Transverse colon (tissue), 4 donors: ENCODE data around the gene PRRX1. TPM values are rescaled to one million over a fixed set of nuclear protein-coding genes. Genes with fewer than 3 reads are reported as not detected.

Source experiments
- DNase-seq: peaks from one replicate; pipeline ENCODE4 v3.0.0-alpha.2; 2019
- H3K27ac ChIP-seq, 4 donors: fragments of 200-600 bp; sonication (generic); 2 replicates each; pipeline ENCODE4 v1.5.1; 2016 to 2018; ENCODE audit warnings: inconsistent platforms in 4 of 4
- H3K27me3 ChIP-seq: fragments of 200-600 bp; sonication (generic); 2 replicates; pipeline ENCODE4 v1.5.1; 2017; ENCODE audit warnings: inconsistent platforms
- H3K36me3 ChIP-seq, 4 donors: fragments of 200-600 bp; sonication (generic); 2 replicates each; pipeline ENCODE4 v1.5.1; 2017 to 2019; ENCODE audit warnings: inconsistent platforms in 4 of 4
- H3K4me1 ChIP-seq, 4 donors: fragments of 200-600 bp; sonication (generic); 2 replicates each; pipeline ENCODE4 v1.5.1; 2017 to 2020; ENCODE audit warnings: inconsistent platforms in 4 of 4
- H3K4me3 ChIP-seq, 4 donors: fragments of 200-600 bp; sonication (generic); 1 replicate in 1 of 4; 2 replicates in 3 of 4; pipeline versions ENCODE4 v1.5.1 to v1.6.1; 2017 to 2019; ENCODE audit warnings: inconsistent platforms in 4 of 4
- H3K9me3 ChIP-seq, 2 donors: fragments of 200-600 bp; sonication (generic); 2 replicates each; pipeline ENCODE4 v1.5.1; 2017 to 2019; ENCODE audit warnings: inconsistent platforms in 2 of 2
- EP300 ChIP-seq: sonication (generic); formaldehyde crosslinking; IDR thresholded peaks from one replicate; pipeline ENCODE4 v1.6.1; 2017; ENCODE audit warnings: antibody characterized with exemption, low read depth
- POLR2A ChIP-seq: fragments of 450-650 bp; IDR thresholded peaks from one replicate; pipeline ENCODE4 v1.6.1; 2016; ENCODE audit warnings: antibody characterized with exemption, mild to moderate bottlenecking, moderate library complexity
- POLR2AphosphoS5 ChIP-seq, 3 donors: sonication (generic); formaldehyde crosslinking; IDR thresholded peaks; one replicate each; pipeline ENCODE4 v1.6.1; 2016; ENCODE audit warnings: antibody characterized with exemption in 3 of 3
- WGBS, 2 donors: methylation state at CpG; one replicate each; pipeline ENCODE4 v1.1.5; 2018; ENCODE audit warnings: low coverage in 1 of 2; 5-methylcytosine and 5-hydroxymethylcytosine counted together
- in situ Hi-C, 4 donors: fragments of 200-750 bp; cut with MboI; loops; one replicate each; pipeline versions ENCODE4 v1.15.0 to v1.15.1; 2017; ENCODE audit warnings: low sequenced_read_pairs in 3 of 4, low pct_ligation_motif_present in 1 of 4, low pct_unique_long_range_greater_than_20kb in 1 of 4
- intact Hi-C: fragments of 100-400 bp; cut with DNase I; formaldehyde crosslinking; loops from one replicate; pipeline ENCODE4 v1.15.1; 2023; ENCODE audit warnings: low total_unique reads
- total RNA-seq, 4 donors: library from RNA; depleted of rRNA; stranded (reverse); fragments of >200 nt; gene quantifications; one replicate each; pipeline ENCODE4 v1.1.0, GENCODE V29; 2016
- TF ChIP-seq, protein P1 (sequence below), 5 experiments: fragments of 200-600 bp in 3 of 5; fragments of 450-650 bp in 2 of 5; sonication (generic) in 3 of 5; IDR thresholded peaks; 1 replicate in 2 of 5; 2 replicates in 3 of 5; pipeline ENCODE4 v1.5.1; 2016 to 2017; ENCODE audit warnings: antibody characterized with exemption in 5 of 5, inconsistent platforms in 3 of 5, mild to moderate bottlenecking in 2 of 5, moderate library complexity in 1 of 5

The PRRX1 gene
- total RNA-seq, 4 donors from 2014 or later: 0.75 to 9.2 (median 2.7) TPM

DNA sequence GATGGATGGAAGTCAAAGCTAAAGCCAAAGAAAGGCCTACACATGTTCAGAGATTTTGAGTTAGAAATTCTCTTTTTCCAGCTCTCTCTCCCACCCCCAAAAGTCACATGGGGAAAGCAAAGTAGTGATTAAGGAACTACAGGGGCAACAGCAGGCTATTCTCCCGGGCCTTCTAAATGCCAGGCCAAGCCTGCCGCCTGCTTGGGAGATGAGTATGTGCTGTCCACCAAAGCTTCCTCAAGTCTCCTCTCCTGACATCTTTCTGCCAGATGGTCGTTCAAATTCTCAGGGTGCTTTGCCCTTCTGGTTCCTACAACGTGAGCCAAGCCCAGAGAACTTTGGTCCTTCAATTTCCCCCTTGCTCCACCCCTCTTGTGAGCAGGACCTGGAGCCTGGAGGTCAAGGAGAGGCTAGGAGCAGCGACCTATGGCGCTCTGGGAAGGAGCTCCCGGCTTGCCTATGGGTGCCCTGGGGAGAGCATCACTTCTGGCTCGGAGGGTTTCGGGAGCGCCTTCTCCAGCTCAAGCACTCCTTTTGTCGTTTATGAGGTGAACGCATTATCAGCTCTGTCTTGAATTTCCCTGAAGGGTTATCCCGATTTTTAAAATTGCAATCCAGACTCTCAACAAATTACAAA is 4.4 kb upstream of the PRRX1 start:
- no peaks in the 10 kb centered on the region for H3K9me3 ChIP-seq
- no peak for TF ChIP-seq POLR2A
- no peak for TF ChIP-seq POLR2AphosphoS5 (IDR thresholded peaks at IDR 0.05)
- no peak for TF ChIP-seq EP300
- TF ChIP-seq, protein P1, sequence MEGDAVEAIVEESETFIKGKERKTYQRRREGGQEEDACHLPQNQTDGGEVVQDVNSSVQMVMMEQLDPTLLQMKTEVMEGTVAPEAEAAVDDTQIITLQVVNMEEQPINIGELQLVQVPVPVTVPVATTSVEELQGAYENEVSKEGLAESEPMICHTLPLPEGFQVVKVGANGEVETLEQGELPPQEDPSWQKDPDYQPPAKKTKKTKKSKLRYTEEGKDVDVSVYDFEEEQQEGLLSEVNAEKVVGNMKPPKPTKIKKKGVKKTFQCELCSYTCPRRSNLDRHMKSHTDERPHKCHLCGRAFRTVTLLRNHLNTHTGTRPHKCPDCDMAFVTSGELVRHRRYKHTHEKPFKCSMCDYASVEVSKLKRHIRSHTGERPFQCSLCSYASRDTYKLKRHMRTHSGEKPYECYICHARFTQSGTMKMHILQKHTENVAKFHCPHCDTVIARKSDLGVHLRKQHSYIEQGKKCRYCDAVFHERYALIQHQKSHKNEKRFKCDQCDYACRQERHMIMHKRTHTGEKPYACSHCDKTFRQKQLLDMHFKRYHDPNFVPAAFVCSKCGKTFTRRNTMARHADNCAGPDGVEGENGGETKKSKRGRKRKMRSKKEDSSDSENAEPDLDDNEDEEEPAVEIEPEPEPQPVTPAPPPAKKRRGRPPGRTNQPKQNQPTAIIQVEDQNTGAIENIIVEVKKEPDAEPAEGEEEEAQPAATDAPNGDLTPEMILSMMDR (IDR thresholded peaks at IDR 0.05): no peak
- H3K27ac ChIP-seq: no peak overlapping the region
- H3K36me3 ChIP-seq: no peaks in the 10 kb centered on the region
- intact Hi-C loops: no loop called here
- H3K4me1 ChIP-seq: peaks cover 10 to 36% (median 28%) of the 10 kb centered on the region in 4 donors
- no peak overlapping the region for H3K4me3 ChIP-seq
- WGBS, 2 donors: 74 to 78% methylated on average over 6 to 13 of the region's 13 CpGs
- peaks cover 72% of the 10 kb centered on the region for H3K27me3 ChIP-seq
- in situ Hi-C loops: no loop called here
- no peak for DNase-seq

DNA sequence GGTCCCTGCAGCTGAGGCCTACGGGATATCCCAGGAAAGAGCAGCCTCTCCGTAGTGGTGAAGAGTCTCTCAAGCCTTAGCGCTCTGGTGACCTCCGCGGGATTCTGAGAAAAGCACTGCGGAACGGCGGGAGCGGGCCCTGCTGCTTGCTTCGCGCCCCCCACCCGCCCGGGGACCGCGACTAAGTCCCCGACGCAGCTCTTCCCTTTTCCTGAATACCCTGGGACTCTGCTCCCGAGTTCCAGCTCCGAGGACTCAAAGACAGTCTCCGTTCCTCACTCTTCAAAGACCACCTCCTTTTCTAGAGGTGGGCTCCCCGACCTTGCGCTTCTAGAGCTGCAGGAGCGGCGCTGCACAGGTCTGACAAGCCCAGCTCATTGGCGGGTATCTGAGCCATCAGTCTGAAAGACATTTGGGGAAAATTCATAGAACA is 3.6 kb upstream of the PRRX1 start:
- no peak for DNase-seq
- H3K27me3 ChIP-seq: peaks cover 79% of the 10 kb centered on the region
- intact Hi-C loops (no loop called here), in situ Hi-C loops (no loop called here)
- peaks cover 10 to 43% (median 35%) of the 10 kb centered on the region in 4 donors for H3K4me1 ChIP-seq
- no peak overlapping the region for H3K4me3 ChIP-seq
- no peaks in the 10 kb centered on the region for H3K9me3 ChIP-seq
- no peaks in the 10 kb centered on the region for H3K36me3 ChIP-seq
- WGBS, 2 donors: 59 to 60% methylated on average over 12 to 25 of the region's 25 CpGs
- H3K27ac ChIP-seq: no peak overlapping the region
- TF ChIP-seq, protein P1 (IDR thresholded peaks at IDR 0.05): no peak
- TF ChIP-seq POLR2AphosphoS5 (IDR thresholded peaks at IDR 0.05) (no peak), EP300 (no peak), POLR2A (no peak)

DNA sequence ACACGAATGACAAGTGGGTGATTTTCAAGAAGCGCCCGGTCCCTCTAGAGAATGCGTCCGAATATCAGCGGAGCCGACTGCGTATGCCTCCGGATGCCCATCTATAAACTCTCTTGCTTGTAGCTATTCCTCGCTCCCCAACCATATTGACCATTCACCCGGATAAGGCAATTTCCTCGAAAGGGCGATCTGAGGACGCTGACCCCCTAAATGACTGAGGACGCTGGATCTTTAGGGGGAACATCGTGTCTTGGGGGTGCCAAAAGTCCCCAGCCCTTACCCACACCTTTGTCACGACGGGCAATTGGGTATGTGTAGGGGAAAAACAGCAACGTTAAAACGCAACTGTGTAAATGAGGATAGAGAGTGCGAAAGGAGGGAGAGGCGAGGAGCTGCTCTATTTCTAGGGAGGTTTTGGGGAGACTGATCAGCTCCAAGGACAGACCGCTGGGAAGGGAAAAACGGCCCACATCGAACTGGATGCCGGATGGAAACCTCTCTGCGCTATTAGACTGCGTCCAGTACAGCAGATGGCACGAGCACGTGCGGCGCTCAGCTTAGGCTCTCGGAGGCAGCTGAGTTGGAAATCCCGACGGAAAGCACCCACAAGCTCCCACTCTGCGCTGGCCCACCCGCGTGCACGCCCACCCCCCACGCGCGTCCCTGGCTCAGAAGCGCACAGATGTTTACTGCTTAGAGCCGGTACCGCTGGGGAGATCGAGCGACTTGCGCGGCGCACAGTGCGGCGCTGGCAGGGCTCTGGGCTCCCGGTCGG is 2.9 kb upstream of the PRRX1 start:
- Histone ChIP-seq H3K36me3 (no peaks in the 10 kb centered on the region), H3K4me1 (peaks cover 10 to 43% (median 35%) of the 10 kb centered on the region in 4 donors), H3K4me3 (peak overlapping the region in 1 of 4 donors; percentile 31), H3K27me3 (peaks cover 83% of the 10 kb centered on the region), H3K9me3 (no peaks in the 10 kb centered on the region), H3K27ac (no peak overlapping the region)
- in situ Hi-C loops: no loop called here
- 14 to 20% methylated on average over 10 to 53 of the region's 54 CpGs for WGBS, 2 donors
- intact Hi-C loops: no loop called here
- TF ChIP-seq EP300 (no peak), POLR2A (no peak), POLR2AphosphoS5 (IDR thresholded peaks at IDR 0.05) (no peak)
- TF ChIP-seq, protein P1 (IDR thresholded peaks at IDR 0.05): no peak
- no peak for DNase-seq

DNA sequence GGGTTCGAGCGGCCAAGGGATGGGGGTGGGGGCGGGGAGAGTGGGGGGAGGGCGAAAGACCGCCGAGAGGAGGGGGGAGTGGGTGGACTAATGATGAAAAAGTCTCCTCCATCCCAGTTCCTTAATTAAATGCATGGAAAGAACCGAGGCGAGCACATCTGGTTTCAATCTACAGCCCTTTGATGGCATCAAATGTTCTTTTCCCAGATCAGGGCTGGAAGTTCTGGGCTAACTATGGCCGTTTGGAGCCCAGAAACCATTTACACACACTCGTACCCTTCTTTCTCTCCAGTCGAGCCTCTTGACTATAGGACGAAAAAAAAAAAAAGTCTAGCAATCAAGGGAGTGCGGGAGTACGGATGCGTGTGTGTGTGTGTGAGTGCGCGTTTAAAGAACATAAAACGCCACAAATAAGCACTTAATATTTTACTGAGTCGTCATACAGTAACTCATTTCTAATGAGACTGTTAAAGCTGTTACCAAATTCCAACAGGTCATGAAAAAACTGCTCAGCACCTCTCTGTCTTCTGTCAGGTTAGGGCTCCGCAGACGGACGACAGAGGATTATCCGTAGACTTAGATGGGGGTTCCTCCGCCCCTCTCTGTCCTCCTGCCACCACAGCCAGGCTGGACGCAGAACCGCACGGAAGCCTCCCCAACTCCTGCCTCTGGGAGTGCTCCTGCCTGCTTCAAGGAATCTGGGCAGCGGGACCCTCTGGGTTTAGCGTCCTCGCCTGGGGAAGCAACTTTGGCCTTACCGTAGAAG is 2.1 kb upstream of the PRRX1 start:
- no peak for TF ChIP-seq POLR2A
- TF ChIP-seq POLR2AphosphoS5 (IDR thresholded peaks at IDR 0.05): no peak
- TF ChIP-seq, protein P1 (IDR thresholded peaks at IDR 0.05): no peak
- no peak for TF ChIP-seq EP300
- Histone ChIP-seq H3K4me3 (peak overlapping the region in 2 of 4 donors; percentile 4 to 31), H3K27me3 (peaks cover 90% of the 10 kb centered on the region), H3K4me1 (peaks cover 10 to 43% (median 35%) of the 10 kb centered on the region in 4 donors), H3K36me3 (no peaks in the 10 kb centered on the region), H3K9me3 (no peaks in the 10 kb centered on the region), H3K27ac (no peak overlapping the region)
- intact Hi-C loops: no loop called here
- 2 to 10% methylated on average over 12 to 31 of the region's 31 CpGs for WGBS, 2 donors
- DNase-seq: no peak
- in situ Hi-C loops: no loop called here
